ENCODE measurements around the gene KRTAP10-9.

DNA sequence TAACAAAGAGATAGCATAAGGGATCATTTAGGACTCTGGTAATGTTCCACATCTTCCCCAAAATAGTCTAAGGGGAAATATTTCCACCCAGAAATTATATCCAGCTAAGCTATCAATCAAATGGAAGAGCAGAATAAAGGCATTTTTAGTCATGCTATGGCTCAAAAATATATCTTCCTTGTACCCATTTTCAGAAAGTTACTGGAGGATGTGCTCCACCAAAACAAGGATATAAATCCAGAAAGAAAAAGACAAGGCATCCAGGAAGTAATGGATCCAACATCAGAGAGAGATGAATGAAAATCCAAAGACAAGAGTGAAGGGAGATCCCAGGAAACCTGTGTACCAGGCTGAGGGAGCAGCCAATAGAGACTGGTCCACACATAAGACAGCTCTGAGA, 17.7 kb upstream of the KRTAP10-9 start:
- TF ChIP-seq, protein P1, sequence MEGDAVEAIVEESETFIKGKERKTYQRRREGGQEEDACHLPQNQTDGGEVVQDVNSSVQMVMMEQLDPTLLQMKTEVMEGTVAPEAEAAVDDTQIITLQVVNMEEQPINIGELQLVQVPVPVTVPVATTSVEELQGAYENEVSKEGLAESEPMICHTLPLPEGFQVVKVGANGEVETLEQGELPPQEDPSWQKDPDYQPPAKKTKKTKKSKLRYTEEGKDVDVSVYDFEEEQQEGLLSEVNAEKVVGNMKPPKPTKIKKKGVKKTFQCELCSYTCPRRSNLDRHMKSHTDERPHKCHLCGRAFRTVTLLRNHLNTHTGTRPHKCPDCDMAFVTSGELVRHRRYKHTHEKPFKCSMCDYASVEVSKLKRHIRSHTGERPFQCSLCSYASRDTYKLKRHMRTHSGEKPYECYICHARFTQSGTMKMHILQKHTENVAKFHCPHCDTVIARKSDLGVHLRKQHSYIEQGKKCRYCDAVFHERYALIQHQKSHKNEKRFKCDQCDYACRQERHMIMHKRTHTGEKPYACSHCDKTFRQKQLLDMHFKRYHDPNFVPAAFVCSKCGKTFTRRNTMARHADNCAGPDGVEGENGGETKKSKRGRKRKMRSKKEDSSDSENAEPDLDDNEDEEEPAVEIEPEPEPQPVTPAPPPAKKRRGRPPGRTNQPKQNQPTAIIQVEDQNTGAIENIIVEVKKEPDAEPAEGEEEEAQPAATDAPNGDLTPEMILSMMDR (IDR thresholded peaks at IDR 0.05; ENCODE audit: insufficient read depth, low read depth, low read length) = no peak
- no peak for TF ChIP-seq EZH2 (IDR thresholded peaks at IDR 0.05; ENCODE audit: insufficient read depth, low read length)

Data from astrocyte (in vitro differentiated cells and primary cell).